A673 (cell line): ENCODE results near the gene NEGR1. TPM values are rescaled to one million over a fixed set of nuclear protein-coding genes. Genes with fewer than 3 reads are reported as not detected.

Experiments
- BruUV-seq: library from RNA; stranded (reverse); fragments of 400-500 nt; replicated peaks from 2 replicates; lab custom pipeline; 2021; lab: Mats Ljungman, UMichigan
- CTCF ChIA-PET: fragments of 300-600 bp; sonication (Branson Sonifier 250); formaldehyde crosslinking; loops from one replicate; lab custom pipeline; 2022; ENCODE audit warnings: antibody characterized with exemption; lab: Charles Lee
- POLR2A ChIA-PET: fragments of 300-600 bp; sonication (Branson Sonifier 250); formaldehyde crosslinking; loops from one replicate; lab custom pipeline; 2022; ENCODE audit warnings: antibody characterized with exemption; ENCODE audit not compliant: low non-redundant PET; lab: Charles Lee
- DNase-seq: peaks from one replicate; pipeline ENCODE4 v3.0.0-alpha.2; 2015; ENCODE audit warnings: low spot score
- H3K27ac ChIP-seq: fragments of 200-600 bp; sonication (generic); 2 replicates; pipeline ENCODE4 v1.5.1; 2016; ENCODE audit warnings: mixed run types, low read depth, mild to moderate bottlenecking, mixed read lengths, antibody characterized with exemption, low read length; ENCODE audit not compliant: poor library complexity, severe bottlenecking
- H3K27me3 ChIP-seq: fragments of 200-600 bp; sonication (generic); replicated peaks from 2 replicates; pipeline ENCODE4 v1.6.1; 2017; ENCODE audit warnings: mixed run types, low read depth, mild to moderate bottlenecking, mixed read lengths, antibody characterized with exemption, low read length; ENCODE audit not compliant: insufficient read depth, poor library complexity
- H3K36me3 ChIP-seq: fragments of 200-600 bp; sonication (generic); 2 replicates; pipeline ENCODE4 v1.6.1; 2016; ENCODE audit warnings: mixed run types, mild to moderate bottlenecking, mixed read lengths, antibody characterized with exemption, low read length; ENCODE audit not compliant: insufficient read depth, poor library complexity, severe bottlenecking
- H3K4me1 ChIP-seq: fragments of 200-600 bp; sonication (generic); 2 replicates; pipeline ENCODE4 v1.6.1; 2017; ENCODE audit warnings: mixed run types, mild to moderate bottlenecking, mixed read lengths, antibody characterized with exemption, low read length; ENCODE audit not compliant: insufficient read depth, poor library complexity, severe bottlenecking
- H3K4me3 ChIP-seq: fragments of 200-600 bp; sonication (generic); 2 replicates; pipeline ENCODE4 v1.5.1; 2016; ENCODE audit warnings: low read depth, mixed run types, mild to moderate bottlenecking, mixed read lengths, low read length; ENCODE audit not compliant: poor library complexity, severe bottlenecking
- H3K9me3 ChIP-seq: fragments of 200-600 bp; sonication (generic); 2 replicates; pipeline ENCODE4 v1.6.1; 2016; ENCODE audit warnings: mixed run types, low read depth, mild to moderate bottlenecking, mixed read lengths, antibody characterized with exemption, low read length; ENCODE audit not compliant: poor library complexity, severe bottlenecking
- CTCF ChIP-seq: fragments of 300-800, 200-600 bp; sonication (generic); conservative IDR thresholded peaks from 2 replicates; pipeline ENCODE4 v1.5.1; 2017; ENCODE audit warnings: low read depth, mild to moderate bottlenecking, antibody characterized with exemption, low read length, moderate library complexity, mixed read lengths
- EZH2 ChIP-seq: fragments of 200-600 bp; sonication (generic); IDR thresholded peaks from 2 replicates; pipeline ENCODE4 v1.6.1; 2017; ENCODE audit warnings: borderline replicate concordance, low read depth, mild to moderate bottlenecking, mixed read lengths, antibody characterized with exemption, low read length; ENCODE audit not compliant: poor library complexity, severe bottlenecking
- intact Hi-C: fragments of 100-400 bp; cut with micrococcal nuclease; formaldehyde crosslinking; loops from one replicate; pipeline ENCODE4 v1.10.0; 2022; ENCODE audit not compliant: unreplicated experiment
- total RNA-seq: library from RNA; stranded (reverse); gene quantifications from 2 replicates; pipeline ENCODE4 v1.2.3, GENCODE V29; 2021

NEGR1 gene
- total RNA-seq, 1 experiment from 2014 or later, result 7.6 TPM

GRCh38 chr1:71510725-71511124 is 771.6 kb downstream of the NEGR1 start:
- CTCF ChIA-PET, result no interaction called here

GRCh38 chr1:71509051-71509595 is 773.2 kb downstream of the NEGR1 start:
- no TSS peak for BruUV-seq
- CTCF ChIA-PET, result no interaction called here
- Histone ChIP-seq H3K27me3 (no peaks in the 10 kb centered on the region), H3K4me1 (no peaks in the 10 kb centered on the region), H3K4me3 (no peak overlapping the region), H3K9me3 (no peaks in the 10 kb centered on the region), H3K27ac (no peak overlapping the region), H3K36me3 (no peaks in the 10 kb centered on the region)
- POLR2A ChIA-PET, result no interaction called here
- intact Hi-C loops, result no loop called here
- TF ChIP-seq EZH2 (no peak), CTCF (no peak)
- no peak for DNase-seq

More at GRCh38 chr1:71510725-71511124, 771.6 kb downstream of the NEGR1 start:
- no peaks in the 10 kb centered on the region for H3K4me1 ChIP-seq
- H3K4me3 ChIP-seq, result no peak overlapping the region
- no TSS peak for BruUV-seq
- H3K27me3 ChIP-seq, result no peaks in the 10 kb centered on the region
- no peaks in the 10 kb centered on the region for H3K36me3 ChIP-seq
- TF ChIP-seq EZH2, result no peak
- no peak for TF ChIP-seq CTCF
- no peak for DNase-seq
- intact Hi-C loops, result no loop called here
- no peak overlapping the region for H3K27ac ChIP-seq
- POLR2A ChIA-PET, result no interaction called here
- no peaks in the 10 kb centered on the region for H3K9me3 ChIP-seq

- H3K4me3 ChIP-seq, result no peak overlapping the region
- ChIA-PET POLR2A (no interaction called here), CTCF (no interaction called here)
- TF ChIP-seq CTCF (no peak), EZH2 (no peak)
- no peaks in the 10 kb centered on the region for H3K4me1 ChIP-seq
- no peak overlapping the region for H3K27ac ChIP-seq
- no peaks in the 10 kb centered on the region for H3K36me3 ChIP-seq
- no peaks in the 10 kb centered on the region for H3K9me3 ChIP-seq
- no peak for DNase-seq
- BruUV-seq, result no TSS peak
- intact Hi-C loops, result no loop called here
- H3K27me3 ChIP-seq, result no peaks in the 10 kb centered on the region
Measured at GRCh38 chr1:71502006-71502405, 780.3 kb downstream of the NEGR1 start.
